HCT116 (cell line): Measurements from ENCODE around the gene TAAR5. TPM values are rescaled to one million over a fixed set of nuclear protein-coding genes. Genes with fewer than 3 reads are reported as not detected.

ENCODE experiments used
- ATAC-seq: fragments of 200-7000 bp; cut with Tn5 transposase; 2 replicates; pipeline ENCODE4 v1.9.1; 2020; ENCODE audit warnings: mild to moderate bottlenecking, moderate library complexity
- BruUV-seq: library from RNA; stranded (reverse); fragments of 400-500 nt; replicated peaks from 2 replicates; lab custom pipeline; 2021; lab: Mats Ljungman, UMichigan
- CTCF ChIA-PET: fragments of 300-600 bp; sonication (Branson Sonifier 250); formaldehyde crosslinking; loops from one replicate; lab custom pipeline; 2021; ENCODE audit warnings: antibody characterized with exemption; lab: Charles Lee
- POLR2A ChIA-PET: fragments of 300-600, 350-600 bp; sonication (Branson Sonifier 250); formaldehyde crosslinking; loops from one replicate; lab custom pipeline; 2021; ENCODE audit warnings: antibody characterized with exemption; lab: Charles Lee
- RAD21 ChIA-PET, 2 experiments: fragments of 300-600 bp; sonication (Branson Sonifier 250); formaldehyde crosslinking; loops; one replicate each; lab custom pipeline; 2023; ENCODE audit warnings: low total read pairs in 2 of 2; ENCODE audit not compliant: uncharacterized antibody in 2 of 2, unreplicated experiment in 2 of 2, low non-redundant PET in 1 of 2; lab: Charles Lee
- DNase-seq: peaks from one replicate; pipeline ENCODE4 v3.0.0-alpha.2; 2010; ENCODE audit warnings: low read depth, low spot score
- H2AFZ ChIP-seq: fragments of 200-600 bp; shearing (Covaris generic), sonication (generic); 2 replicates; pipeline ENCODE4 v1.6.1; 2017; ENCODE audit warnings: low read depth, mixed run types, mixed read lengths, antibody characterized with exemption, low read length; ENCODE audit not compliant: poor library complexity, severe bottlenecking
- H3K27ac ChIP-seq: 2 replicates; pipeline ENCODE4 v1.5.1; 2012; ENCODE audit warnings: low read depth, low read length
- H3K27me3 ChIP-seq: fragments of 200-600 bp; sonication (generic); 2 replicates; pipeline ENCODE4 v1.6.1; 2016; ENCODE audit warnings: mixed run types, low read length, mixed read lengths; ENCODE audit not compliant: insufficient read depth
- H3K36me3 ChIP-seq, 2 experiments: fragments of 200-500 bp in 1 of 2; fragments of 200-600 bp in 1 of 2; sonication (Bioruptor generic) in 1 of 2; sonication (generic) in 1 of 2; 2 replicates each; pipeline versions ENCODE4 v1.5.1 to v1.6.1; 2014 to 2016; ENCODE audit warnings: low read length in 2 of 2, inconsistent platforms in 1 of 2, mixed read lengths in 1 of 2, mixed run types in 1 of 2; ENCODE audit not compliant: insufficient read depth in 2 of 2, control insufficient read depth in 1 of 2
- H3K4me1 ChIP-seq, 2 experiments: fragments of 200-600 bp in 1 of 2; sonication (generic) in 1 of 2; 2 replicates each; pipeline versions ENCODE4 v1.5.1 to v1.6.1; 2012 to 2017; ENCODE audit warnings: low read length in 2 of 2, inconsistent platforms in 1 of 2, mild to moderate bottlenecking in 1 of 2, mixed read lengths in 1 of 2, mixed run types in 1 of 2, moderate library complexity in 1 of 2; ENCODE audit not compliant: insufficient read depth in 2 of 2, control insufficient read depth in 1 of 2
- H3K4me2 ChIP-seq: fragments of 200-600 bp; sonication (generic); 2 replicates; pipeline ENCODE4 v1.6.1; 2017; ENCODE audit warnings: mixed run types, low read length, mixed read lengths
- H3K4me3 ChIP-seq, 2 experiments: fragments of 200-600 bp in 1 of 2; sonication (generic) in 1 of 2; replicated peaks in 1 of 2; 2 replicates each; pipeline ENCODE4 v1.5.1; 2011 to 2016; ENCODE audit warnings: low read length in 2 of 2, control low read depth in 1 of 2, low read depth in 1 of 2, mild to moderate bottlenecking in 1 of 2, mixed read lengths in 1 of 2, mixed run types in 1 of 2
- H3K79me2 ChIP-seq: fragments of 200-600 bp; sonication (generic); 2 replicates; pipeline ENCODE4 v1.6.1; 2017; ENCODE audit warnings: mild to moderate bottlenecking, mixed run types, low read length, moderate library complexity, mixed read lengths; ENCODE audit not compliant: insufficient read depth
- H3K9ac ChIP-seq: fragments of 200-600 bp; sonication (generic); 2 replicates; pipeline ENCODE4 v1.6.1; 2016; ENCODE audit warnings: low read length, mixed read lengths
- H3K9me2 ChIP-seq: fragments of 200-600 bp; sonication (generic), shearing (Covaris generic); 2 replicates; pipeline ENCODE4 v1.6.1; 2017; ENCODE audit warnings: mixed run types, mild to moderate bottlenecking, moderate library complexity; ENCODE audit not compliant: insufficient read depth
- H3K9me3 ChIP-seq, 2 experiments: fragments of 200-500 bp in 1 of 2; fragments of 200-600 bp in 1 of 2; sonication (Bioruptor generic) in 1 of 2; sonication (generic) in 1 of 2; 2 replicates each; pipeline ENCODE4 v1.6.1; 2014 to 2017; ENCODE audit warnings: low read length in 2 of 2, mixed read lengths in 2 of 2, inconsistent platforms in 1 of 2, low read depth in 1 of 2, mild to moderate bottlenecking in 1 of 2, mixed run types in 1 of 2, moderate library complexity in 1 of 2; ENCODE audit not compliant: control insufficient read depth in 1 of 2, insufficient read depth in 1 of 2
- H4K20me1 ChIP-seq: fragments of 200-600 bp; sonication (generic), shearing (Covaris generic); 2 replicates; pipeline ENCODE4 v1.6.1; 2017; ENCODE audit warnings: mixed run types, mild to moderate bottlenecking, moderate library complexity; ENCODE audit not compliant: insufficient read depth
- CBX3 ChIP-seq: IDR thresholded peaks from 2 replicates; pipeline ENCODE4 v1.6.1; 2012; ENCODE audit warnings: low read depth
- CEBPB ChIP-seq: IDR thresholded peaks from 2 replicates; pipeline ENCODE4 v1.6.1; 2012; ENCODE audit warnings: low read depth
- EGR1 ChIP-seq: IDR thresholded peaks from 2 replicates; pipeline ENCODE4 v1.6.1; 2012; ENCODE audit warnings: low read depth
- ELF1 ChIP-seq: IDR thresholded peaks from 2 replicates; pipeline ENCODE4 v1.6.1; 2012; ENCODE audit warnings: low read depth, borderline replicate concordance
- EZH2 ChIP-seq: fragments of 200-600 bp; sonication (generic); IDR thresholded peaks from 2 replicates; pipeline ENCODE4 v1.6.1; 2017; ENCODE audit warnings: antibody characterized with exemption, mixed run types
- FOSL1 ChIP-seq: IDR thresholded peaks from 2 replicates; pipeline ENCODE4 v1.6.1; 2012; ENCODE audit warnings: low read depth
- MAX ChIP-seq: IDR thresholded peaks from 2 replicates; pipeline ENCODE4 v1.6.1; 2012
- POLR2A ChIP-seq: IDR thresholded peaks from 2 replicates; pipeline ENCODE4 v1.7.0; 2011; ENCODE audit warnings: borderline replicate concordance; ENCODE audit not compliant: insufficient read depth, insufficient read length; ENCODE audit errors: extremely low read depth
- POLR2AphosphoS5 ChIP-seq: IDR thresholded peaks from 2 replicates; pipeline ENCODE4 v1.6.1; 2011; ENCODE audit warnings: mild to moderate bottlenecking, low read depth, low read length, moderate library complexity
- RAD21 ChIP-seq: IDR thresholded peaks from 2 replicates; pipeline ENCODE4 v1.6.1; 2012; ENCODE audit warnings: low read depth, mild to moderate bottlenecking
- REST ChIP-seq: IDR thresholded peaks from 2 replicates; pipeline ENCODE4 v1.6.1; 2012; ENCODE audit warnings: low read depth
- SIN3A ChIP-seq: IDR thresholded peaks from 2 replicates; pipeline ENCODE4 v1.6.1; 2012; ENCODE audit warnings: low read depth
- SP1 ChIP-seq: IDR thresholded peaks from 2 replicates; pipeline ENCODE4 v1.6.1; 2012; ENCODE audit warnings: low read depth
- SRF ChIP-seq: IDR thresholded peaks from 2 replicates; pipeline ENCODE4 v1.6.1; 2012; ENCODE audit warnings: low read depth
- TCF7L2 ChIP-seq: IDR thresholded peaks from 2 replicates; pipeline ENCODE4 v1.7.0; 2011; ENCODE audit warnings: borderline replicate concordance, inconsistent platforms; ENCODE audit not compliant: insufficient read depth, insufficient read length; ENCODE audit errors: extremely low read depth
- YY1 ChIP-seq: IDR thresholded peaks from 2 replicates; pipeline ENCODE4 v1.6.1; 2011; ENCODE audit warnings: low read length, low read depth, moderate library complexity, mild to moderate bottlenecking; ENCODE audit not compliant: insufficient replicate concordance; ENCODE audit errors: extremely low read depth
- ZBTB33 ChIP-seq: IDR thresholded peaks from 2 replicates; pipeline ENCODE4 v1.6.1; 2011; ENCODE audit warnings: mild to moderate bottlenecking, low read length, moderate library complexity; ENCODE audit not compliant: insufficient replicate concordance; ENCODE audit errors: extremely low read depth
- ZNF274 ChIP-seq: fragments of 200-500 bp; sonication (Bioruptor generic); IDR thresholded peaks from 2 replicates; pipeline ENCODE4 v1.6.1; 2014; ENCODE audit warnings: mild to moderate bottlenecking, low read depth, low read length, inconsistent platforms
- intact Hi-C: fragments of 100-400 bp; cut with micrococcal nuclease; formaldehyde crosslinking; loops from 2 replicates; pipeline ENCODE4 v1.10.0; 2022
- total RNA-seq: library from RNA; stranded (reverse); gene quantifications from one replicate; pipeline ENCODE4 v1.2.1, GENCODE V29; 2021; ENCODE audit not compliant: unreplicated experiment

TAAR5 gene
- total RNA-seq, 1 experiment from 2014 or later: not detected

GRCh38 chr6:132624175-132624574 lies 34.6 kb upstream of the TAAR5 start, which contains the start of gene TAAR2:
Gene TAAR2 (minus strand): TSS chr6:132624275. CDS start chr6:132624275, 0 bp downstream.
- intact Hi-C loops: no loop called here
- ATAC-seq: no peak

More at GRCh38 chr6:132624175-132624574, 34.6 kb upstream of the TAAR5 start, which contains the start of gene TAAR2:
- RAD21 ChIA-PET: no interaction called here
- H4K20me1 ChIP-seq: no peaks in the 10 kb centered on the region
- H3K4me2 ChIP-seq: no peak within 1 kb of the TSS
- H3K4me3 ChIP-seq: no peak within 1 kb of the TSS
- H3K9ac ChIP-seq: no peak within 1 kb of the TSS
- H3K27me3 ChIP-seq: no peaks in the 10 kb centered on the region
- H2AFZ ChIP-seq: no peak within 1 kb of the TSS
- H3K36me3 ChIP-seq: no peaks in the 10 kb centered on the region
- POLR2A ChIA-PET: no interaction called here
- H3K79me2 ChIP-seq: no peaks in the 10 kb centered on the region
- H3K27ac ChIP-seq: no peak within 1 kb of the TSS
- H3K4me1 ChIP-seq: no peaks in the 10 kb centered on the region
- CTCF ChIA-PET: no interaction called here
- no peak for DNase-seq
- H3K9me2 ChIP-seq: no peaks in the 10 kb centered on the region
- H3K9me3 ChIP-seq: no peaks in the 10 kb centered on the region
- BruUV-seq: no TSS peak
- TF ChIP-seq MAX: no peak
- TF ChIP-seq CEBPB: no peak
- TF ChIP-seq EGR1: no peak
- TF ChIP-seq POLR2AphosphoS5: no peak
- no peak for TF ChIP-seq RAD21
- TF ChIP-seq SIN3A: no peak
- no peak for TF ChIP-seq FOSL1
- TF ChIP-seq REST: no peak
- TF ChIP-seq EZH2: no peak
- no peak for TF ChIP-seq SRF
- no peak for TF ChIP-seq TCF7L2
- no peak for TF ChIP-seq ZNF274
- no peak for TF ChIP-seq ELF1
- TF ChIP-seq ZBTB33: no peak
- no peak for TF ChIP-seq SP1
- no peak for TF ChIP-seq POLR2A
- TF ChIP-seq CBX3: no peak
- no peak for TF ChIP-seq YY1
